Measurements from ENCODE around the gene MAP3K14. TPM values are rescaled to one million over a fixed set of nuclear protein-coding genes. Genes with fewer than 3 reads are reported as not detected.

MAP3K14 gene
- total and polyA plus RNA-seq, 10 of the 15 experiments (the other 5 are each of a cell fraction or from before 2014, with no cell fraction given): 2.1 to 33.3 (median 19.7) TPM

DNA sequence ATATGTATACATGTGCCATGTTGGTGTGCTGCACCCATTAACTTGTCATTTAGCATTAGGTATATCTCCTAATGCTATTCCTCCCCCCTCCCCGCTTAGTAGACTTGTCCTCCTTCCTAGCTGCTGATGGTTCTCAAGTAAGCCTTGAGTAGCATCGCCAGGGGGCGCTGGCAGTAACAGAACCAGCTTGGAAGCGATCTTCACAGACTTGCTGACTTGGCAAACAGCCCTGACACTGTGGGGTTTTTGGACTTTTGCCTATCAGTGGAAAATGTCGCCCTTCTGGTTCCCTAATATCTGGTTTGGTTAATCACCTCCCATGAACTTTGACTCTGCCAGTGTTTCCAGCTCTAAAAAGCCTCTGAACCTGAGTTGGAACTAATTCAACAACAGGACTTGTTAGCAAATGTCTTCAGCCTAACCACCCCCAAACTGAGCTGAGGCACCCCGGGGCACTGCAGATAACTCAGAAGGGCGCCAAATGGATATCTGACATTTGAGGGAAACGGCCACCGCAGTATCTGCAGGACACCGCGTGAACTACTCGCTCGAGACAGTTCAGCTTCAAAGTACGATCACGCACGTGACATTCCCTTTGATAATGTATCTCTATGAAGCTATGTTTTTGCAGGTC, 39.5 kb downstream of the MAP3K14 start (continued):
- TF ChIP-seq, protein P1, sequence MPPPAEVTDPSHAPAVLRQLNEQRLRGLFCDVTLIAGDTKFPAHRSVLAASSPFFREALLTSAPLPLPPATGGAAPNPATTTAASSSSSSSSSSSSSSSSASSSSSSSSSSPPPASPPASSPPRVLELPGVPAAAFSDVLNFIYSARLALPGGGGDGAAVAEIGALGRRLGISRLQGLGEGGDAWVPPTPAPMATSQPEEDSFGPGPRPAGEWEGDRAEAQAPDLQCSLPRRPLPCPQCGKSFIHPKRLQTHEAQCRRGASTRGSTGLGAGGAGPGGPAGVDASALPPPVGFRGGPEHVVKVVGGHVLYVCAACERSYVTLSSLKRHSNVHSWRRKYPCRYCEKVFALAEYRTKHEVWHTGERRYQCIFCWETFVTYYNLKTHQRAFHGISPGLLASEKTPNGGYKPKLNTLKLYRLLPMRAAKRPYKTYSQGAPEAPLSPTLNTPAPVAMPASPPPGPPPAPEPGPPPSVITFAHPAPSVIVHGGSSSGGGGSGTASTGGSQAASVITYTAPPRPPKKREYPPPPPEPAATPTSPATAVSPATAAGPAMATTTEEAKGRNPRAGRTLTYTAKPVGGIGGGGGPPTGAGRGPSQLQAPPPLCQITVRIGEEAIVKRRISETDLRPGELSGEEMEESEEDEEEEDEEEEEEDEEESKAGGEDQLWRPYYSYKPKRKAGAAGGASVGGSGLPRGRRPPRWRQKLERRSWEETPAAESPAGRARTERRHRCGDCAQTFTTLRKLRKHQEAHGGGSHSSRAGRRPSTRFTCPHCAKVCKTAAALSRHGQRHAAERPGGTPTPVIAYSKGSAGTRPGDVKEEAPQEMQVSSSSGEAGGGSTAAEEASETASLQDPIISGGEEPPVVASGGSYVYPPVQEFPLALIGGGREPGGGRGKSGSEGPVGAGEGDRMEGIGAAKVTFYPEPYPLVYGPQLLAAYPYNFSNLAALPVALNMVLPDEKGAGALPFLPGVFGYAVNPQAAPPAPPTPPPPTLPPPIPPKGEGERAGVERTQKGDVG (CRISPR knock-in tag; IDR thresholded peaks at IDR 0.05): no peak
- TF ChIP-seq POU2F2 (IDR thresholded peaks at IDR 0.05; ENCODE audit: borderline replicate concordance, low read depth, low read length) (0 out of 3 replicates have a peak, but pooled peaks have one; percentile 9), YY1 (IDR thresholded peaks at IDR 0.05; ENCODE audit: low read depth, low read length) (peak; percentile 82), PAX5 (IDR thresholded peaks at IDR 0.05; ENCODE audit: borderline replicate concordance, low read depth, low read length) (no peak), TCF7 (IDR thresholded peaks at IDR 0.05; ENCODE audit: borderline replicate concordance) (no peak), FOXM1 (IDR thresholded peaks at IDR 0.05; ENCODE audit: low read depth, low read length) (0 out of 2 replicates have a peak, but pooled peaks have one; percentile 36), LARP7 (IDR thresholded peaks at IDR 0.05) (peak; percentile 44; the same call in 1 of the 2 replicates), SRF (IDR thresholded peaks at IDR 0.05; ENCODE audit: low read depth in 2 of 2, low read length in 2 of 2) (no peak), SMC3 (IDR thresholded peaks at IDR 0.05; ENCODE audit: borderline replicate concordance, low read length) (peak; percentile 98), NFYB (IDR thresholded peaks at IDR 0.05; ENCODE audit: insufficient read depth, low read depth, low read length) (no peak), BRCA1 (IDR thresholded peaks at IDR 0.05; ENCODE audit: low read depth, low read length) (no peak), JUNB (IDR thresholded peaks at IDR 0.05) (no peak), RCOR1 (conservative IDR thresholded peaks at IDR 0.05; ENCODE audit: low read depth, low read length) (no peak), MXI1 (IDR thresholded peaks at IDR 0.05; ENCODE audit: low read depth, low read length) (no peak), SREBF2 (IDR thresholded peaks at IDR 0.05; ENCODE audit: low read length) (no peak)
- TF ChIP-seq, protein P2, sequence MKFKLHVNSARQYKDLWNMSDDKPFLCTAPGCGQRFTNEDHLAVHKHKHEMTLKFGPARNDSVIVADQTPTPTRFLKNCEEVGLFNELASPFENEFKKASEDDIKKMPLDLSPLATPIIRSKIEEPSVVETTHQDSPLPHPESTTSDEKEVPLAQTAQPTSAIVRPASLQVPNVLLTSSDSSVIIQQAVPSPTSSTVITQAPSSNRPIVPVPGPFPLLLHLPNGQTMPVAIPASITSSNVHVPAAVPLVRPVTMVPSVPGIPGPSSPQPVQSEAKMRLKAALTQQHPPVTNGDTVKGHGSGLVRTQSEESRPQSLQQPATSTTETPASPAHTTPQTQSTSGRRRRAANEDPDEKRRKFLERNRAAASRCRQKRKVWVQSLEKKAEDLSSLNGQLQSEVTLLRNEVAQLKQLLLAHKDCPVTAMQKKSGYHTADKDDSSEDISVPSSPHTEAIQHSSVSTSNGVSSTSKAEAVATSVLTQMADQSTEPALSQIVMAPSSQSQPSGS (IDR thresholded peaks at IDR 0.05; ENCODE audit: low read length): no peak
- TF ChIP-seq, protein P3, sequence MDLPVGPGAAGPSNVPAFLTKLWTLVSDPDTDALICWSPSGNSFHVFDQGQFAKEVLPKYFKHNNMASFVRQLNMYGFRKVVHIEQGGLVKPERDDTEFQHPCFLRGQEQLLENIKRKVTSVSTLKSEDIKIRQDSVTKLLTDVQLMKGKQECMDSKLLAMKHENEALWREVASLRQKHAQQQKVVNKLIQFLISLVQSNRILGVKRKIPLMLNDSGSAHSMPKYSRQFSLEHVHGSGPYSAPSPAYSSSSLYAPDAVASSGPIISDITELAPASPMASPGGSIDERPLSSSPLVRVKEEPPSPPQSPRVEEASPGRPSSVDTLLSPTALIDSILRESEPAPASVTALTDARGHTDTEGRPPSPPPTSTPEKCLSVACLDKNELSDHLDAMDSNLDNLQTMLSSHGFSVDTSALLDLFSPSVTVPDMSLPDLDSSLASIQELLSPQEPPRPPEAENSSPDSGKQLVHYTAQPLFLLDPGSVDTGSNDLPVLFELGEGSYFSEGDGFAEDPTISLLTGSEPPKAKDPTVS (IDR thresholded peaks at IDR 0.05; ENCODE audit: low read depth, low read length): no peak
- TF ChIP-seq, protein P4, sequence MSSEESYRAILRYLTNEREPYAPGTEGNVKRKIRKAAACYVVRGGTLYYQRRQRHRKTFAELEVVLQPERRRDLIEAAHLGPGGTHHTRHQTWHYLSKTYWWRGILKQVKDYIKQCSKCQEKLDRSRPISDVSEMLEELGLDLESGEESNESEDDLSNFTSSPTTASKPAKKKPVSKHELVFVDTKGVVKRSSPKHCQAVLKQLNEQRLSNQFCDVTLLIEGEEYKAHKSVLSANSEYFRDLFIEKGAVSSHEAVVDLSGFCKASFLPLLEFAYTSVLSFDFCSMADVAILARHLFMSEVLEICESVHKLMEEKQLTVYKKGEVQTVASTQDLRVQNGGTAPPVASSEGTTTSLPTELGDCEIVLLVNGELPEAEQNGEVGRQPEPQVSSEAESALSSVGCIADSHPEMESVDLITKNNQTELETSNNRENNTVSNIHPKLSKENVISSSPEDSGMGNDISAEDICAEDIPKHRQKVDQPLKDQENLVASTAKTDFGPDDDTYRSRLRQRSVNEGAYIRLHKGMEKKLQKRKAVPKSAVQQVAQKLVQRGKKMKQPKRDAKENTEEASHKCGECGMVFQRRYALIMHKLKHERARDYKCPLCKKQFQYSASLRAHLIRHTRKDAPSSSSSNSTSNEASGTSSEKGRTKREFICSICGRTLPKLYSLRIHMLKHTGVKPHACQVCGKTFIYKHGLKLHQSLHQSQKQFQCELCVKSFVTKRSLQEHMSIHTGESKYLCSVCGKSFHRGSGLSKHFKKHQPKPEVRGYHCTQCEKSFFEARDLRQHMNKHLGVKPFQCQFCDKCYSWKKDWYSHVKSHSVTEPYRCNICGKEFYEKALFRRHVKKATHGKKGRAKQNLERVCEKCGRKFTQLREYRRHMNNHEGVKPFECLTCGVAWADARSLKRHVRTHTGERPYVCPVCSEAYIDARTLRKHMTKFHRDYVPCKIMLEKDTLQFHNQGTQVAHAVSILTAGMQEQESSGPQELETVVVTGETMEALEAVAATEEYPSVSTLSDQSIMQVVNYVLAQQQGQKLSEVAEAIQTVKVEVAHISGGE (CRISPR knock-in tag; IDR thresholded peaks at IDR 0.05): no peak
- TF ChIP-seq, protein P5, sequence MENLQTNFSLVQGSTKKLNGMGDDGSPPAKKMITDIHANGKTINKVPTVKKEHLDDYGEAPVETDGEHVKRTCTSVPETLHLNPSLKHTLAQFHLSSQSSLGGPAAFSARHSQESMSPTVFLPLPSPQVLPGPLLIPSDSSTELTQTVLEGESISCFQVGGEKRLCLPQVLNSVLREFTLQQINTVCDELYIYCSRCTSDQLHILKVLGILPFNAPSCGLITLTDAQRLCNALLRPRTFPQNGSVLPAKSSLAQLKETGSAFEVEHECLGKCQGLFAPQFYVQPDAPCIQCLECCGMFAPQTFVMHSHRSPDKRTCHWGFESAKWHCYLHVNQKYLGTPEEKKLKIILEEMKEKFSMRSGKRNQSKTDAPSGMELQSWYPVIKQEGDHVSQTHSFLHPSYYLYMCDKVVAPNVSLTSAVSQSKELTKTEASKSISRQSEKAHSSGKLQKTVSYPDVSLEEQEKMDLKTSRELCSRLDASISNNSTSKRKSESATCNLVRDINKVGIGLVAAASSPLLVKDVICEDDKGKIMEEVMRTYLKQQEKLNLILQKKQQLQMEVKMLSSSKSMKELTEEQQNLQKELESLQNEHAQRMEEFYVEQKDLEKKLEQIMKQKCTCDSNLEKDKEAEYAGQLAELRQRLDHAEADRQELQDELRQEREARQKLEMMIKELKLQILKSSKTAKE (IDR thresholded peaks at IDR 0.05; ENCODE audit: low read depth, poor library complexity, severe bottlenecking): peak; percentile 50

All from GM12878 (cell line).